LoVo (cell line): ENCODE measurements around the gene ETS1.

Experiments used
- DNase-seq: peaks from one replicate; pipeline ENCODE4 v3.0.0-alpha.2; 2016; ENCODE audit warnings: low spot score

The ETS1 gene

DNA sequence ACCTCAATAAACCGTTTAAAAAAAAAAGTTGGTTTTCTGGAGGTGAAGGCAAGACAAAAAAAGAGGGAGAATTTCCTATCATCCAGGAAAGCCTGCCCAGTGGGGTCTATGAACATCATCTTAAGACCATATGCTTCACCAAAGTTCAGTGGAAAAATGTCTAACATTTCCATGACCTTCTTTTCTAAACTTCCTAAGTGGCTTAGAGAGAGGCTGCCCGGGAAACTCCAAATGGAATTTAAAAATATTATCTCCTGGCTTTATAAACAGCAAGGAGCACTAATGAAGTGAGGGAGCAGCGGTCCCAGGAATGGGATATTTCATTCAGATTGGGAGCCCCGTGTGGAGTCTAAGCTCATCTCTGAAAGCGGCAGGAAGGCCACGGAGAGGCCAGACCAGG is 46.9 kb downstream of the ETS1 start:
- no peak for DNase-seq

DNA sequence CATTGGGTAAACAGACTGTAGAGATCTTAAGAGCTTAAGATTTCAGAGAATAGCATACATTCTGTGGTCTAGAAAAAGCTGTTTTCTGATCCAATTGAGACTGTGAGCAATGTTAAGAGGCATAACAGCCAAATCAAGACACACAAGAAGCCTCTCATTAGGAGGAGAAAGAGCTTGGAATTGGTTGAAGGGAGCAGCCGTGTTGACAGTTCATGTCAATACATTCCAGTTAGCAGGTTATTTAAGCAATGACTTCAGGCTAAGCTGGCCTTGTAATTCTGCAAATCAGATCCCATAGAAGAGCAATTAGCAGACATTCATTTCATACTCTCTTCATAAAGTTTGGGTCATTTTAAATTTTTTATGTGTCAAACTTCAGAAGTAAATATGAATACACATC is 50.9 kb downstream of the ETS1 start:
- DNase-seq, result no peak

DNA sequence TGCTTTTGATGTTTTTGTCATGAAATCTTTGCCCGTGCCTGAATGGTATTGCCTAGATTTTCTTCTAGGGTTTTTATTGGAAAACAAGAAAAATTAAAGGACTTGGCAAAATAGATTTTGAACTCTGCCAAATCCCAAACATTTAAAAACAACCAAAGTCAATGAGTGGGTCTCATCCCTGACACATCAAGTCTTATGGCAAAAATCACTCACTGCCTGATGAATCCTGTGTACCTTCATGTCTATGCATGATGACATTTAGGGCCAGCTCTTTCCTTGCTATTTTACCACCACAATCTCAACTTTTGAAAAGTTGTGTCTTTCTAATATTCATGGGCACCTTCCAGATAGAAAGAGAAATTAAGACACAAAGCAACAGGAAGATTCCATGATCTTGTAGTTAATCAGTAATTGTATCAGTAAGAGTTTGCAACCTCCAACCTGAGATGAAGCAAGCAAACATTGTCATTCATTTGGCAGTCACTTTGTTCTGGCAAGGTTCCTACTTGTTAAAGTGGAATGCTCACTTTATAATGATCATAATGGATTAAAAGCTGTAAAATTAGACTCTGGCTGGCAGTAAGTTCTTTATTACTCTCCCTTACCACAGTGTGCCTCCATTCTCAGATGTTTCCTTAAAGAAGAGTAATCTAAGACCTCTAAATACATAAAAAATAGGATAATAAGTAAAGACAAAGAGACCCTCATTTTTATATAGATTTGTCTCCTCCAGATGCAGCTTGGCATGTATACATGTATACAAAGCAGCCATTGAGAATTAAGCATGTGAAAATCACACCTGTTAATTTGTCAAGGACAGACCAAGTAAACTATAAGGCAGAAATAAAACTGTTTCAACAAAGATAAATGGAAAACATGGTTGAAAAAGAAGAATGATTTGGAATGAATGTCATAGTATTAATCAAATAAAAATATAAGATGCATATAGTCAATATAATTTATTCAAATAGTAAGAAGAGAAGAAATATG is 51.6 kb downstream of the ETS1 start:
- DNase-seq, result no peak

DNA sequence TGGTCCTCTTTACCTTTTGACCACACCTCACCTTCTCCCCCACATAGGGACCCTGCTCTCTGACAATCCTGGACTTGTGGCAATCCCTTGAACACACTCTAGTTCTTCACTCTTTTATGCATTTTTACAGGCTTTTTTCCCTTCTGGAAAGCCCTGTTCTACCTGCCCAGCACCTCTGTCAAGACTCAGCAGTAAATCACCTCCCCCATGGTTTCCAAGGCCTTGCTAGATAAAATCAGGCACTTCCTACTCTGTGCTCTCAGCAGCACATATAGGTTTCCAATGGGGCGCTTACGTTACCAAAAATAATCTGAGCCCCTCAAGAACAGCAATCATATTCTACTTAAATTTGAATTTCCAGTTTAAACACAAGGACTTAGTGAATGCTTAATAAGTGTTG is 53.9 kb downstream of the ETS1 start:
- DNase-seq, result no peak

GRCh38 chr11:128532572-128533091 is 54.7 kb downstream of the ETS1 start:
- no peak for DNase-seq

DNA sequence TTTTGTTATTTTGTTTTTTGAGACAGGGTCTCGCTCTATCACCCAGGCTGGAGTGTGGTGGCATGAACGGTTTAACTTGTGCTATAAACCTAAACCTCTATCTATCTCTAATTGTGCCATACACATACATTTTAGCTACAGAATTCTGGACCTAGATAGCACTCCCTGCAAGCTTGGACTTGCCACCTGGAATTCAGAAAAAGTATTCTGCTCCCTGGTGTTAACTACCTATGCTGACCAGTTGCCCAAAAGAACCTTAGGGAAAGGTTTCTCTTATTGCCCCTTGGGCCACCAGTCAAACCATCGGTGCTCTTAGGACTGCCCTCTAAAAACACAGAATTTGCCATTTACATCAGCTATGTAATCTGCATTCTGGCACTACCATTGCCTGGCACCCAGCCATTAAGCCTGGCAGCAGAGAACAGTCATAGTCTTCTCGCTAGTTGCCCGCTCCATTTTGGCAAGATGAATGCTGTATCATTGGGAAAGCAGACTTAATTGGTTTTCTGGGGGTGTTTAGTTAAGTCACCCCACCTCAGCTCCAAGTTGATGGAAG is 55.3 kb downstream of the ETS1 start:
- DNase-seq, result no peak

DNA sequence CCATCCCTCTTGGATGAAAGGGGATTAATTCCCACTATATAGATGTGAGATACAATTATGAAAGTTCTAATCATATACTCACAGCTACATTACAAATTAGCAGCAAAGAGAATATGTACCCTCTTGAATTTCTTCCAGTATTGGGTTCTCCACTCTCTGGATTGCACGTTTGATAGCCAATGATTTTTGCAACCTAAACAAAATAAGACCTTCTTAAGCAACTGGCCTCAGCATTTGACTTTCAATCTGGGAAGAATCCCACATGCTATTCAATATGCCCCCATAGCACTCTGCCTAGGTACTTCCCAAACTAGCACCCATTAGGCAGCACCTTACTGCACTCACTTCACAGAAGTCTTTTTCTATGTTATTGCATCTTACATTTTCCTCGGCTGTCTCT is 55.8 kb downstream of the ETS1 start:
- no peak for DNase-seq

DNA sequence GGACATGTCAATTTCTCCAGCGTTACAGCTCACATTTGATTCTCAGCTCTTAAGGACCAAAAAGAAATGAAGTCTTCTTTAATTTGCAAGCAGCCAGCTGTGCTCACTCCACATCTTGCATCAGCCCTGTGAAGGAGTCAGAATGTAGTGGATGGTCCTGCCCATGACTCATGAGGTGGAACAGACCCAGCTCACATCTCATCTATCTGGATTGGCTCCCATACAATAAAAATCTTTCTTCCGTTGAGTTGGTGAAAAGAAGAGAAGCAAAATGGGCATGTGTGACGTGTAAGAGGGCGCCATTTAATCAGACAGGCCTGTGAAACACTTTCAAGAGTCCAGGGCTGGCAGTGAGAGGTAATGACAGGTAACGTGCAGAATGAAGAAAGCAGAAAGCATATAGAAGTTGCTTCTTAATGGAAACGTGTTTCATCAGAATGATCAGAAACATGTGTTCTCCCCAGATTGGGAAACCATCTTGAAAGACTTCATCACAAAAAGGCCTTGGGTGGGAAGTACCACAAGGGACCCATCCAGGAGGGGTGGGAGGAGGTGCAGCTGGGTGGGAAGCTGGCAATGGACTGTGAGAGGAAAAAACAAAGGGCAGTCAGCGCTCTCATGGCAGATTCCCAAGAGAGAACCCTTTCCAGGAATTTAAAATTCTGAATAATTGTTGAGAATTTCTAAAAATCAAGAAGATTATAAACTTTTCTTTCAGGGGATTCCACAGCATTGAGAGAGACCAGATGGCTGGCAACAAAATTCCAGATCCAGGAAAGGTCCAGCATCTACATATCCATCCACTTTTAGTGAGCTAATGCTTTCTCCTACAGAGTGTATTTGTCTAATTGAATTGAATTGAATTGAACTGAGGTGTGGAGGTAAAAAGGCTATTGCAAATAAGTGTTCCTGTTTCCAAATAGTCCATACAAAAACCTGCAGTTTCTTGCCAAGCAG is 57.0 kb downstream of the ETS1 start:
- DNase-seq, result no peak

GRCh38 chr11:128528294-128528693 is 59.1 kb downstream of the ETS1 start:
- no peak for DNase-seq

DNA sequence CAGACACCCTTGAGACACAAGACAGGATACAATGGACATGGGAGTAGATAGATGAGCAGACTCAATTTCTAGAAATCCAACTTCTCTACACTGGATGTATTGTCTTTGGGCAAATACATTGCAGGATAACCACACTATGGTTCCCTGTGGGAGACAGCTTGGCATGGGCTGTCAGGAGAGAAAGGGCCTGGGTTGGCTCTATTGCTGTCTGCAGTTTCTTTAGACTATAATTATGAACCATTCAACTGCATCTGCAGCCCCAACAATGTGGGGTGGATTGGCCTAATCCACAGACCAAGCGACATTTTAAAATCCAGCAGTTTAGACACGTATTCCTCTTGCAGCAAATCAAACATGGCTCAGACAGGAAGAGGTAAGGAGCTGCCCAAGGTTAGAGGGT is 60.3 kb downstream of the ETS1 start:
- no peak for DNase-seq

- DNase-seq, result no peak
Measured at GRCh38 chr11:128525411-128526243, 61.7 kb downstream of the ETS1 start.

DNA sequence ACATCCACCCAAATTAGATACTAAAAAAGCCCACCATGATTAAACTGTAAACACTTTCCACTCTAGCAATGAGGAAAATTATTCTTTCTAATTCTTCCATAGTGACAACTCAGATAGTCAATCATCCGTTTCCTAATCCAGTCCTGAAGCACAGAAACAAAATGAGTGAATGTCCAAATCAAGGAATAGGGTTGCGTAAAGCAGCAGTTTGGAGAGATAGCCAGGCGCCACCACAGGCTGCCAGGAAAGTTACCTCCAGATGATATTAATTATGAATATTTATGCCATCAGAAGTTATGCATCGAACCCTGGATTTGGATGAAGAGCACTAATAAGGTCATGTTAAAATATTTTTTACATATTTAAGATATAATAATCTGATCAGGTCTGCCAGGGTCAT is 63.2 kb downstream of the ETS1 start:
- DNase-seq, result no peak

GRCh38 chr11:128523641-128524040 is 63.7 kb downstream of the ETS1 start:
- no peak for DNase-seq

DNA sequence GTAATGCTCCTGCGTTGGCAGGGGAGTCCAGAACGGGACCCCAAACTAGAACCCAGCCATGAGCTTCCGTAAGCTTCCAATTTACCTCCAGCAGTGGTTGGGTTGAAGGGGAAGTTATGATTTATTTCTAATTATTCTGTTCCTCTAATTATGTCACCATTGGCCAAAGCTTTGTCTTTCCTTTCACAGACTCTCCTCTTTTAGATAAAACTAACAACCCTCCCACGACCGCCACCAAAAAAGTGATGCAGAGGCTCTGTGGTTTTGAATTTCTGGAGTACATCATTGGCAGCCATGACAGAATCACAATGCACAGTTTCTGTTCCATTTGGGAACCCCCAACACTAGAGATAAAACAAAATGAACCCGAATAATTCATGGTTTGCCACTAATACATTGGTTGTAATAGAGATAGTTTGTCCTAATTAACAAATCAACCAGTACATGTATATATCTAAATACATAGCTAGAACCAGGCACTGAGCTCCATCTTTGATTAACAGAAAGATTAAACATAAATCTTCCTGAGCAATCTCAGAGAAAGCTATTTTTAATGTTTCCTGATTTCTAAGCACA is 64.3 kb downstream of the ETS1 start:
- DNase-seq, result no peak

DNA sequence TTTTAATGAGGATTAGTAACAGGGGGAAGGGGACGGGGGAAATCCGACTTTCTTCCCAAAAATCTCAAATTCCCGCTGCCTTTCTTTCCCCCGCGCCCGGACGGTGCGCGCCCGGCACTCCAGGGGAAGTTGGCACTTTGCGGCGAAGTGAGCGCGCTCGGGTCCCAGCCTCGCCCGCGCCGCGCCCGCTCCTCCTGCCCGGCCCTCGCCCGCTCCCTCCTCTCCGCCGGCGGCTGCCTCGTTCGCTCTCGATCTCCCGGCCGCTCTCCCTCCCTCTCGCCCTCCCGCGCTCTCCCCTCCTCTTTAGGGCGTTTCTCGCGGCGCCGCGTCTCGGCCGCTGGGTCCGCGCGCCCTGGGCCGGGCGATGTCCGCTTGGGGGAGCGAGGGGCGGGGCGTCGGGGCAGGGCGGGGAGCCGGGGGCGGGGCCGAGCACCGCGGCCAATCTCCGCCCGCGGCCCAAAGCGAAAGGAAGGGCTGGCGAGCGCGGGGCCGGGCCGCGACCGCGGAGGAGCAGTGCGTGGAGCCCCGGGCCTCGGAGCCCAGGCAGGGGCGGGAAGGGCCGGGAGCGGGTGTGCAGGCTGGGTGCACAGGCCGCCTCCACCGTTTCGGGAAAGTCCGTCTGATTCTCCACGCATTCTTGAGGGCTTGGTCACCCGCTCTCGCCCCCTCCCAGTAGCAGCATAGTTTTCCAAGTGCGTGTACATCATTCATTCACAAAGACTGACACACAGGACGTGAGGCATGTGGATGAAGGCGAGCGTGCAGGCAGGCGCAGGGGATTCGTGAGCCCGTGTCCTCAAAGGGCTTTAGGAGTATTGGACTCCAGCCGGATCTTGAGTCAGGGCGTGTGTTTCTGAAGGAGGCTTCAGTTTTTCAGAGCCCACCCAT is 65.1 kb downstream of the ETS1 start:
- DNase-seq, result peak; percentile 88

DNA sequence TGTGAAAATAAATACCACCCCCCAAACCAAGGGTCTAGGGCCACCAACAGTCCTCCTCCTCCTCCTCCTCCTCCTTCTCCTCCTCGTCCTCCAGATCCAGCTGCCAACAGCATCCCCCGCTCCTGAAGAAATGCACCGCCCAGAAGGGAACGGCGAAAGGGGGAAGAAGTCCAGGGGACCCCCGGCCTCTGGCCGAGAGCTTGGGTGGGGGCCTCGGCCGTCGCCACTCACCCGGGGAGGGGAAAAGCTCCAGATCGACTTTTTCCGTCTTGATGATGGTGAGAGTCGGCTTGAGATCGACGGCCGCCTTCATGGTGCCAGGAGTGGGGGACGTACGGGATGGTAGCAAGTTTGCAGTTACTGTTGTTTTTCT is 65.7 kb downstream of the ETS1 start:
- no peak for DNase-seq

GRCh38 chr11:128520888-128521681 is 66.3 kb downstream of the ETS1 start:
- no peak for DNase-seq

- no peak for DNase-seq
Measured at GRCh38 chr11:128520206-128520887, 67.0 kb downstream of the ETS1 start.

GRCh38 chr11:128519338-128519737 is 68.0 kb downstream of the ETS1 start:
- no peak for DNase-seq
